ENCODE results near the gene DYNLRB2.

DYNLRB2 gene

DNA sequence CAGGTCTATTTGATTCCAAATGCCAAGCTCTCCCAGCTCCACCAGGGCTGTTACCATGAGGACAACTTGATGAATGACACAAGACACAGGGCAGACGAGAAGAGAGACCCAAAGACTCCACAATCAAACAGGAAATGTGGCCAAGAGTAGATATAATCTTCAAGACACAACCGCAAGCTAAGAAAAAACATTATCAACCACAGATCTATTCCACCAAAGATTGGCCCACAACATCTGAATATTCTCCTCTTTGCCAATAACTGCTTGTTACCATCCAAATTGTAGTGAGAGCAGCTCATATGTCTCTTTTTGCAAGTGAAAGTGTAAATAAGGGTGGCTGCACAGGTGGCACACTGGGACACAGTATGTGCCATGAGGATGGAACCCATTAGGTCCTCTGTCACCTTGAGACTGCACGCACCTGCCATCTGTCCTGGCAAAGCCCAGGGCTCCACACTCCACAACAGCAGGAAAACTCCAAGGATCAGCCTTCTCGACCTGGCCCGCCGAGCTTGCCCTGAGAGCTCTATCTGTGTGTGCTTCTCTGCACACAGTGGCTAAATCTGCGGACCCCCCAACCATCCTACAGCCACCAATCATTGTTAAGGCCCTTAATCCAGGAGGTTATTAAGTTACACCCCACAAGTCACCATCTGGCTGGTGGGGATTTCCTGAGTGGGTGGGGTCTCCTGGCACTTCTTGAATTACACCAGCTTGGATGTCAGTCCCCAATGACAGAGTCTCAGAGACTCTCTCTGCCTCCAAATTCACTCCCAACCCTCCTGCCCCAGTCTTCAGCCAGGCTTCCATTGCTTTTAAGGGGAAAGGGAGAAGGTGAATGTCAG, 50.5 kb downstream of the DYNLRB2 start:
- peak; percentile 54 for DNase-seq
- in situ Hi-C loops (cut with MboI; ENCODE audit: low pct_unique_long_range_greater_than_20kb, low sequenced_read_pairs): no loop called here

- in situ Hi-C loops (cut with MboI; ENCODE audit: low pct_unique_long_range_greater_than_20kb, low sequenced_read_pairs): no loop called here
- DNase-seq: no peak
These were observed 51.5 kb downstream of the DYNLRB2 start for GRCh38 chr16:80592273-80592672.

DNA sequence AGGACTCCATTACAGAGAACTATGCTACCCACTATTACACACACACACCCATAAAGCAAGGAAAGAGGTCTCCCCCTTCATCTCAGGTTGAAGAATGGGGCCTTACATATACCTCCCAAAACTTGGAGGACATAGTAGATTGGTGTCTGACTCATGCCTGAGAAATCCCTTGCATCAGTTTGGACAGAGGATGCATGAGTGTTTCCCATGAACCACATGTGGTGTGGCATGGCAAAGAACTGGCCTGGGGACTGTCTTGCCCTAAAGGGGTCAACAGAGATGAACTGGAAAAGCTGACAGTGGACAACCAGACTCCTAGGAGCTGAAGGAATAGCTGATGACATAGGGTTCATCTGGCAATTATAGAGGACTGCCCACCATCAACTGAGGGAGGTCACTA, 54.0 kb downstream of the DYNLRB2 start:
- no peak for DNase-seq
- in situ Hi-C loops (cut with MboI; ENCODE audit: low pct_unique_long_range_greater_than_20kb, low sequenced_read_pairs): no loop called here

GRCh38 chr16:80596507-80597207, 55.9 kb downstream of the DYNLRB2 start:
- no peak for DNase-seq
- in situ Hi-C loops (cut with MboI; ENCODE audit: low pct_unique_long_range_greater_than_20kb, low sequenced_read_pairs): no loop called here

DNA sequence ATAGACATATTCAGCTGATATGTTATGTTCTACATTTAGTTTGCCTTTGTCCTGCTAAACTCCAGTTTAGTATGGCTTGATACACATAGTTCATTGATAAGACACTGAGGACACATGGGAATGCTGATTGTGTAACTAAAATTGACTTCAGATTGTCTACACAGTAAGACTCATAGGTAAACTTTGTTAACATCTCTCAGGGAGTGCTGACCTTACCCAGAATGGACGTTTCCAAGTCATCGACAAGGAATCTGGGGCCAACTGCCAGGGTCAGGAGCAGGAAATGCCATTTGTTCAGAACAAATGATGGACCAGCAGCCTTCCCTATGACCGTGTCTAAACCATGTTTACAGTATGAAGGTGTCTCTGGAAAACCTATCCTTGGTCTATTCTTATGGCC, 58.7 kb downstream of the DYNLRB2 start:
- DNase-seq: no peak
- in situ Hi-C loops (cut with MboI; ENCODE audit: low pct_unique_long_range_greater_than_20kb, low sequenced_read_pairs): no loop called here
